Measurements from ENCODE around the gene WNK2.

Gene WNK2

GRCh38 chr9:93203718-93204469 lies 20.0 kb downstream of the WNK2 start:
- no peak for DNase-seq

- no peak for DNase-seq
Measured at GRCh38 chr9:93204470-93205043, 20.6 kb downstream of the WNK2 start.

- no peak for DNase-seq
Measured at GRCh38 chr9:93205045-93205768, 21.3 kb downstream of the WNK2 start.

GRCh38 chr9:93205896-93206575 lies 22.1 kb downstream of the WNK2 start:
- DNase-seq, result no peak

GRCh38 chr9:93206576-93207155 lies 22.7 kb downstream of the WNK2 start:
- DNase-seq, result no peak

GRCh38 chr9:93207326-93207814 lies 23.4 kb downstream of the WNK2 start:
- DNase-seq, result no peak

- no peak for DNase-seq
Measured at GRCh38 chr9:93207860-93208734, 24.2 kb downstream of the WNK2 start.

- DNase-seq, result no peak
Measured at GRCh38 chr9:93209097-93209496, 25.2 kb downstream of the WNK2 start.

GRCh38 chr9:93209576-93210323 lies 25.8 kb downstream of the WNK2 start:
- DNase-seq, result no peak

GRCh38 chr9:93210324-93210973 lies 26.5 kb downstream of the WNK2 start:
- DNase-seq, result no peak

GRCh38 chr9:93210974-93211653 lies 27.2 kb downstream of the WNK2 start:
- no peak for DNase-seq

GRCh38 chr9:93211654-93212001 lies 27.7 kb downstream of the WNK2 start:
- DNase-seq, result no peak

GRCh38 chr9:93212409-93212808 lies 28.5 kb downstream of the WNK2 start:
- DNase-seq, result no peak

- no peak for DNase-seq
Measured at GRCh38 chr9:93216073-93216365, 32.1 kb downstream of the WNK2 start.

- DNase-seq, result no peak
Measured at GRCh38 chr9:93217706-93218105, 33.8 kb downstream of the WNK2 start.

GRCh38 chr9:93218161-93218560 lies 34.2 kb downstream of the WNK2 start:
- DNase-seq, result no peak

- no peak for DNase-seq
Measured at GRCh38 chr9:93218671-93219420, 34.9 kb downstream of the WNK2 start.

- DNase-seq, result no peak
Measured at GRCh38 chr9:93219692-93220091, 35.8 kb downstream of the WNK2 start.

GRCh38 chr9:93220627-93221026 lies 36.7 kb downstream of the WNK2 start:
- DNase-seq, result no peak

- no peak for DNase-seq
Measured at GRCh38 chr9:93221044-93221443, 37.1 kb downstream of the WNK2 start.
